ENCODE results near the gene ATG13. TPM values are rescaled to one million over a fixed set of nuclear protein-coding genes. Genes with fewer than 3 reads are reported as not detected.
A peak's percentile ranks its signal among the peaks of the same experiment; 100 is the strongest.

Gene ATG13
- total RNA-seq, 2 experiments from 2014 or later, result 95.7 to 102 TPM

GRCh38 chr11:46674463-46675287 is 57.3 kb downstream of the ATG13 start:
- Histone ChIP-seq H3K9me3 (ENCODE audit: control insufficient read depth in 1 of 2, insufficient read depth in 1 of 2, low read length in 2 of 2) (no peaks in the 10 kb centered on the region), H3K36me3 (ENCODE audit: insufficient read depth, low read length) (peaks cover 49% of the 10 kb centered on the region), H3K4me3 (ENCODE audit: low read length) (no peak overlapping the region), H3K4me1 (ENCODE audit: insufficient read depth, low read length) (peaks cover 81% of the 10 kb centered on the region), H3K27me3 (ENCODE audit: control insufficient read depth in 1 of 2, insufficient read depth in 2 of 2, low read length in 2 of 2) (no peaks in the 10 kb centered on the region), H3K27ac (ENCODE audit: low read depth in 1 of 2, low read length in 2 of 2) (peak overlapping the region; percentile 58 to 59)
- no peak for TF ChIP-seq CTCF (IDR thresholded peaks at IDR 0.05)
- Mint-ChIP-seq H3K4me1 (ENCODE audit: low read depth) (peaks cover 72% of the 10 kb centered on the region), H3K27me3 (no peaks in the 10 kb centered on the region), H3K36me3 (ENCODE audit: low read depth) (peaks cover 66% of the 10 kb centered on the region), H3K4me3 (peak overlapping the region; percentile 70), H3K27ac (peak overlapping the region; percentile 80), H3K9me3 (no peaks in the 10 kb centered on the region)
- DNase-seq, result peak in 10 of 14 experiments; percentile 9 to 62 (median 30)
- intact Hi-C loops (cut with DNase I, micrococcal nuclease), result no loop called here
- ChIA-PET CTCF (no interaction called here), POLR2A (interaction anchor here (0.5 to 8.0 kb wide), 5 partner anchors 9 to 98 kb away, joined by 3 to 146 read pairs (median 8); partner anchors contain the start of genes AMBRA1, ARHGAP1, ATG13 and HARBI1)
- peak; percentile 30 for ATAC-seq (ENCODE audit: poor library complexity)

GRCh38 chr11:46675288-46675851 is 58.0 kb downstream of the ATG13 start:
- peak overlapping the region; percentile 32 to 59 for H3K27ac ChIP-seq (ENCODE audit: low read depth in 1 of 2, low read length in 2 of 2)
- peaks cover 75% of the 10 kb centered on the region for H3K4me1 ChIP-seq (ENCODE audit: insufficient read depth, low read length)
- ChIA-PET CTCF (no interaction called here), POLR2A (interaction anchor here (0.9 to 8.0 kb wide), 4 partner anchors 8 to 81 kb away, joined by 3 to 146 read pairs (median 10); partner anchors contain the start of genes AMBRA1, ARHGAP1, ATG13 and HARBI1)
- no peaks in the 10 kb centered on the region for H3K9me3 ChIP-seq (ENCODE audit: control insufficient read depth in 1 of 2, insufficient read depth in 1 of 2, low read length in 2 of 2)
- no peaks in the 10 kb centered on the region for H3K27me3 ChIP-seq (ENCODE audit: control insufficient read depth in 1 of 2, insufficient read depth in 2 of 2, low read length in 2 of 2)
- H3K9me3 Mint-ChIP-seq, result no peaks in the 10 kb centered on the region
- peaks cover 66% of the 10 kb centered on the region for H3K4me1 Mint-ChIP-seq (ENCODE audit: low read depth)
- peaks cover 70% of the 10 kb centered on the region for H3K36me3 Mint-ChIP-seq (ENCODE audit: low read depth)
- peak overlapping the region; percentile 80 for H3K27ac Mint-ChIP-seq
- no peaks in the 10 kb centered on the region for H3K27me3 Mint-ChIP-seq
- DNase-seq, result peak in 2 of 14 experiments; percentile 44 to 52
- peaks cover 52% of the 10 kb centered on the region for H3K36me3 ChIP-seq (ENCODE audit: insufficient read depth, low read length)
- H3K4me3 ChIP-seq (ENCODE audit: low read length), result no peak overlapping the region
- TF ChIP-seq CTCF (IDR thresholded peaks at IDR 0.05), result no peak
- ATAC-seq (ENCODE audit: poor library complexity), result no peak
- no peak overlapping the region for H3K4me3 Mint-ChIP-seq
- intact Hi-C loops (cut with DNase I, micrococcal nuclease), result no loop called here

- no peak for DNase-seq
- peaks cover 69% of the 10 kb centered on the region for H3K4me1 ChIP-seq (ENCODE audit: insufficient read depth, low read length)
- H3K4me1 Mint-ChIP-seq (ENCODE audit: low read depth), result peaks cover 60% of the 10 kb centered on the region
- intact Hi-C loops (cut with DNase I, micrococcal nuclease), result no loop called here
- peak overlapping the region; percentile 80 for H3K27ac Mint-ChIP-seq
- H3K36me3 ChIP-seq (ENCODE audit: insufficient read depth, low read length), result peaks cover 57% of the 10 kb centered on the region
- ChIA-PET POLR2A (interaction anchor here (1.8 to 8.0 kb wide), 2 partner anchors 22 to 58 kb away, joined by 8 to 146 read pairs; partner anchors contain the start of genes ARHGAP1, ATG13, HARBI1 and ZNF408), CTCF (no interaction called here)
- ATAC-seq (ENCODE audit: poor library complexity), result no peak
- no peaks in the 10 kb centered on the region for H3K9me3 Mint-ChIP-seq
- H3K4me3 ChIP-seq (ENCODE audit: low read length), result no peak overlapping the region
- peaks cover 73% of the 10 kb centered on the region for H3K36me3 Mint-ChIP-seq (ENCODE audit: low read depth)
- H3K4me3 Mint-ChIP-seq, result no peak overlapping the region
- H3K27me3 Mint-ChIP-seq, result no peaks in the 10 kb centered on the region
- H3K27ac ChIP-seq (ENCODE audit: low read depth in 1 of 2, low read length in 2 of 2), result peak overlapping the region in 1 of 2 donors; percentile 59
- no peaks in the 10 kb centered on the region for H3K27me3 ChIP-seq (ENCODE audit: control insufficient read depth in 1 of 2, insufficient read depth in 2 of 2, low read length in 2 of 2)
- TF ChIP-seq CTCF (IDR thresholded peaks at IDR 0.05), result no peak
- no peaks in the 10 kb centered on the region for H3K9me3 ChIP-seq (ENCODE audit: control insufficient read depth in 1 of 2, insufficient read depth in 1 of 2, low read length in 2 of 2)
Measured at GRCh38 chr11:46675949-46676348, 58.6 kb downstream of the ATG13 start.

Measured in CD4-positive, alpha-beta T cell (primary cell).